GM13977 (cell line): Measurements from ENCODE around the gene TPX2.
"Not testable (repeated sequence)": the region's sequence is repeated elsewhere in the genome, so short reads cannot be mapped to it uniquely, and the experiment has no call there.

Experiments
- DNase-seq: peaks from one replicate; pipeline ENCODE4 v3.0.0; 2012; ENCODE audit warnings: low spot score
- CTCF ChIP-seq: IDR thresholded peaks from 2 replicates; pipeline ENCODE4 v1.5.1; 2012; ENCODE audit warnings: mild to moderate bottlenecking, control low read depth; ENCODE audit not compliant: insufficient read depth; ENCODE audit errors: extremely low read depth, missing control alignments
- in situ Hi-C: fragments of 300-500 bp; cut with MboI; formaldehyde crosslinking; loops from one replicate; pipeline ENCODE4 v1.12.0; 2022; ENCODE audit warnings: low sequenced_read_pairs, low pct_unique_long_range_greater_than_20kb, mixed read lengths, inconsistent platforms; ENCODE audit not compliant: unreplicated experiment

TPX2 gene

GRCh38 chr20:31808481-31808880 is 69.4 kb downstream of the TPX2 start:
- TF ChIP-seq CTCF: no peak
- DNase-seq: no peak
- in situ Hi-C loops: no loop called here

GRCh38 chr20:31809661-31810060 is 70.6 kb downstream of the TPX2 start:
- TF ChIP-seq CTCF: no peak
- DNase-seq: no peak
- in situ Hi-C loops: no loop called here

GRCh38 chr20:31811198-31811597 is 72.1 kb downstream of the TPX2 start:
- TF ChIP-seq CTCF: no peak
- in situ Hi-C loops: no loop called here
- no peak for DNase-seq

GRCh38 chr20:31811796-31812728 is 73.0 kb downstream of the TPX2 start:
- in situ Hi-C loops: no loop called here
- no peak for TF ChIP-seq CTCF
- DNase-seq: no peak

- in situ Hi-C loops: no loop called here
- DNase-seq: no peak
- no peak for TF ChIP-seq CTCF
Measured at GRCh38 chr20:31813611-31814010, 74.5 kb downstream of the TPX2 start.

GRCh38 chr20:31814142-31814541 is 75.1 kb downstream of the TPX2 start:
- not testable (repeated sequence) for DNase-seq

GRCh38 chr20:31815408-31816188 is 76.5 kb downstream of the TPX2 start:
- no peak for TF ChIP-seq CTCF
- in situ Hi-C loops: no loop called here
- DNase-seq: no peak

More at GRCh38 chr20:31814142-31814541, 75.1 kb downstream of the TPX2 start:
- in situ Hi-C loops: not testable (repeated sequence)
